GM21515 (cell line): Measurements from ENCODE around the gene WASL.
"Not testable (repeated sequence)": the region's sequence is repeated elsewhere in the genome, so short reads cannot be mapped to it uniquely, and the experiment has no call there.

Experiments used
- ATAC-seq: cut with Tn5 transposase; IDR thresholded peaks from one replicate; pipeline ENCODE4 v1.9.1; 2021; ENCODE audit not compliant: unreplicated experiment

Gene WASL

GRCh38 chr7:123635551-123636359 lies 113.0 kb downstream of the WASL start:
- ATAC-seq, result peak; percentile 65

DNA sequence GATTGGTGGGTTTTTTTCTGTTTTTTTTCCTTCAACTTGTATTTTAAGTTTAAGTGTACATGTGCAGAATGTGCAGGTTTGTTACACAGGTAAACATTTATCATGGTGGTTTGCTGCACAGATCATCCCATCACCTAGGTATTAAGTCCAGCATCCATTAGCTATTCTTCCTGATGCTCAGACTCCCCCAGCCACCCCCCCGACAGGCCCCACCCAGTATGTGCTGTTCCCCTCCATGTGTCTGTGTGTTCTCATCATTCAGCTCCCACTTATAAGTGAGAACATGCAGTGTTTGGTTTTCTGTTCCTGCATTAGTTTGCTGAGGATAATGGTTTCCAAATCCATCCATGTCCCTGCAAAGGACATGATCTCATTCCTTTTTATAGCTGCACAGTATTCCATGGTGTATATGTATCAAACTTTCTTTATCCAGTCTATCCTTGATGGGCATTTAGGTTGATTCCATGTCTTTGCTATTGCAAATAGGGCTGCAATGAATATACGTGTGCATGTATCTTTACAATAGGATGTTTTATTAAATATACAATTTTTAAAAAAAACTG lies 114.7 kb downstream of the WASL start:
- not testable (repeated sequence) for ATAC-seq

DNA sequence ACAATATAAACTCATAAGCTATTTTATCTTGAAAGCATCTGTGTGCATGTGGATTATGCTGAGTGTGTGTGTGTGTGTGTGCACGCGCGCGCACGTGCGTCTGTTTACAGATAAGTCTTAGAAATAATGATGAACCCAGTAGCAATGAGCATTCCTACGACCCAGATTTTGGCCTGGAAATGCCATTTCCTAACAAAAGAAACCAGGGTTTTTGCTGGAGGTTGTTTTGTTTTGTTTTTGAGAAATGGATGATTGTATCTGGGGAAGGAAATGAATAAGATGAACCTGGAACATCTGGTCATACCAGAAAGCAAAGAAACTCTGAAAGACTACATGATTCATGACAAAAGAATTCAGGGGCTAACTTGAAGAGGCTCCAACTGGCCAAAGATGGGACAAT lies 115.2 kb downstream of the WASL start:
- no peak for ATAC-seq

DNA sequence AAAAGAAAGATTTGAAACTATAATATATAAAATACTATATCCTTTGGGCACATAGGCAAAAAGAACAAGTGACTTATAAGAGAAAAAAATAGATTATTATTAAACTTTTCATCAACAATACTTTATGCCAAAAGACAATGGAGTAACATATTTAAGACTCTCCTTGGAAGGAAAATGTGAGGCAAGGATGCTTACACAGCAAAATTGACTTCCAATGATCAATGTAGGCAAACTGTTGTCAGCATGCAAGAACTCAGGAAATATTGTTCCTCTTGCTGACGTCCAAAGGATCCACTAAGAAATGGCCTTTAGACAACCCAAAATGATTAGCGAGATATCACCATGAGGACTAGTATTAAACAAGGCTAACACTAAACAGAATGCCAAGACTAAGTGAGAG lies 116.0 kb downstream of the WASL start:
- no peak for ATAC-seq
